ENCODE results near the gene OGDH.

The OGDH gene

DNA sequence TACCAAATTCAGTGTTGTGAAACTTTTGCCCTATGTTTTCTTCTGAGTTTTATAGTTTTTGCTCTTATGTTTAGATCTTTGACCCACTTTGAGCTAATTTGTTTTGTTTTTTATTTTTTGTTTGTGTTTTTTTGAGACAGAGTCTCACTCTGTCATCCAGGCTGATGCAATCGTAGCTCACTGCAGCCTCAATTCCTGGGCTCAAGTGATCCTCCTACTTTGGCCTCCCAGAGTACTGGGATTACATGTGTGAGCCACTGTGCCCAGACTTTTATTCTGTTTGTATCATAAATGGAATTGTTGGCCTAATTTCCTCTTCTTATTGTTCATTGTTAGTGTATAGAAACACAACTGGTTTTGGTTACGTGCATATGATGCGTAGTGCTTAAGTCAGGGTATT is 99.0 kb downstream of the OGDH start:
- TF ChIP-seq, protein P1, sequence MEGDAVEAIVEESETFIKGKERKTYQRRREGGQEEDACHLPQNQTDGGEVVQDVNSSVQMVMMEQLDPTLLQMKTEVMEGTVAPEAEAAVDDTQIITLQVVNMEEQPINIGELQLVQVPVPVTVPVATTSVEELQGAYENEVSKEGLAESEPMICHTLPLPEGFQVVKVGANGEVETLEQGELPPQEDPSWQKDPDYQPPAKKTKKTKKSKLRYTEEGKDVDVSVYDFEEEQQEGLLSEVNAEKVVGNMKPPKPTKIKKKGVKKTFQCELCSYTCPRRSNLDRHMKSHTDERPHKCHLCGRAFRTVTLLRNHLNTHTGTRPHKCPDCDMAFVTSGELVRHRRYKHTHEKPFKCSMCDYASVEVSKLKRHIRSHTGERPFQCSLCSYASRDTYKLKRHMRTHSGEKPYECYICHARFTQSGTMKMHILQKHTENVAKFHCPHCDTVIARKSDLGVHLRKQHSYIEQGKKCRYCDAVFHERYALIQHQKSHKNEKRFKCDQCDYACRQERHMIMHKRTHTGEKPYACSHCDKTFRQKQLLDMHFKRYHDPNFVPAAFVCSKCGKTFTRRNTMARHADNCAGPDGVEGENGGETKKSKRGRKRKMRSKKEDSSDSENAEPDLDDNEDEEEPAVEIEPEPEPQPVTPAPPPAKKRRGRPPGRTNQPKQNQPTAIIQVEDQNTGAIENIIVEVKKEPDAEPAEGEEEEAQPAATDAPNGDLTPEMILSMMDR (conservative IDR thresholded peaks at IDR 0.05): no peak
- no peak for TF ChIP-seq ZFX (IDR thresholded peaks at IDR 0.05)
- no peak overlapping the region for H3K27ac ChIP-seq

- TF ChIP-seq, protein P1 (conservative IDR thresholded peaks at IDR 0.05): no peak
- TF ChIP-seq ZFX (IDR thresholded peaks at IDR 0.05): no peak
- H3K27ac ChIP-seq: no peak overlapping the region
Measured at GRCh38 chr7:44706788-44707557, 100.5 kb downstream of the OGDH start.

- TF ChIP-seq ZFX (IDR thresholded peaks at IDR 0.05): no peak
- TF ChIP-seq, protein P1 (conservative IDR thresholded peaks at IDR 0.05): no peak
- H3K27ac ChIP-seq: no peak overlapping the region
Measured at GRCh38 chr7:44707558-44708230, 101.3 kb downstream of the OGDH start.

DNA sequence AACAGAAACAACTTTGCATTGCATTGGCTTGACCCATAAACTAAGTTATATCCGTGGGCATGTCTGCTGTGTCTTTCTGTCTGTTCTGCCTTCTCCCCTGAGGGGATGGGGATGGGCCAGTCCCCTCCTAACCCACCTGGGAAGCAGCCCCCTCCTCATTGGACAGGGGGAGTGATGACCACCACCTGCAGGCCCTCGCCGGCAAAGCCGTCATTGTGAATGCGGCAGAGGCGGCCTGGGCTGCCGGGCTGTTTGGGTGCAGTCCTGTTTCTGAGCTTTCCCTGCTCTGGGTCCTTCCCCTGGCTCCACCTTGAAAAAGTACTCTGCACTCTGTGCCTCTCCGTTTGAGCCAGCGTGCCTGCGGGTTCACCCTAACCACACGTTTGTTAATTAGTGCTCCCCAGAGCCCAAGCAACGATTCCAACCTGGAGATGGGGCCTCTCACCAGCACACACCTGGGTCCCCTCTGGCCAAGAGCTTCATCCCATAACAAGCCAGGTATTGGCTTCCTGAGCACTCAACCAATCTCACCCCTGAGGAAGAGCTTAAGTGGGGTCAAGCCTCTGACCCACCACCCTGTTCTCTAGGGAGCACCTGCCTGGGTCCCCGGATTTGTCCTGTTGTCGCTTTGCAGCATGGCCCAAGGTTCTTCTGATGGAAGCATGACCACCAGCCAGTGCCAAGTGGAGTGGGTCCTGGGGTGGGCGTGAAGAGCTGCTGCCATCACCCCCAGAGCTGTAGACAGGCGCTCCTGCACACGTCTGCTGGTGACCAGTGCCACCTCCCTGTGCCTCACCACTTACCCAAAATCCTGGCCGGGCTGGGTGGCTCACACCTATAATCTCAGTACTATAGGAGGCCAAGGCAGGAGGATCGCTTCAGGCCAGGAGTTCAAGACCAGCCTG is 102.8 kb downstream of the OGDH start:
- H3K27ac ChIP-seq: no peak overlapping the region

GRCh38 chr7:44709945-44710596 is 103.6 kb downstream of the OGDH start:
- H3K27ac ChIP-seq: no peak overlapping the region
- TF ChIP-seq, protein P1 (conservative IDR thresholded peaks at IDR 0.05): no peak
- TF ChIP-seq ZFX (IDR thresholded peaks at IDR 0.05): no peak

More for the DNA sequence above, 102.8 kb downstream of the OGDH start:
- no peak for TF ChIP-seq ZFX (IDR thresholded peaks at IDR 0.05)
- TF ChIP-seq, protein P1 (conservative IDR thresholded peaks at IDR 0.05): no peak

DNA sequence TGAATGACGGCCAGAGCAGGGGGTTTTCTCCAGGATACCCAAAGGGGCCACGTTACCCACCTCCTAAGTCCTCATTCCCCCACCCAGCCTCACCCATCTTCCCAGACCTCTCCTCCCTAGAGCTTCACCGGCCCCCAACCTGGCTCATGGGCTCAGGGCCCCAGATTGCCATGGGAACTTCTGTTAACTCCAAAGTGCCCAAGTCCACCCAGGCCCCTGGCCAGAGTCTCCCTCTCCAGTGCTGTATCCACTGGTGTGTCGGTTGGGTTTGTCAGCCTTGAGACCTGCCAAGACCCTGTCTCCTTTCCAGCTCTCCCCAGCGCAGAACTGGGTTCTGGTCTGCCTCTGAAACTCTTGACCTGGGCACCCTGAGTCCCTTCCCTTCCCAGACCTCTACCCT is 105.1 kb downstream of the OGDH start:
- TF ChIP-seq, protein P1 (conservative IDR thresholded peaks at IDR 0.05): no peak
- TF ChIP-seq ZFX (IDR thresholded peaks at IDR 0.05): no peak
- H3K27ac ChIP-seq: no peak overlapping the region
